ENCODE data around the gene IL12A. TPM values are rescaled to one million over a fixed set of nuclear protein-coding genes. Genes with fewer than 3 reads are reported as not detected.

The IL12A gene
- polyA plus RNA-seq, 1 donor (not counting 4 experiments of a cell fraction or from before 2014, with no cell fraction given) = 0.54 TPM

- no peaks in the 10 kb centered on the region for H3K9me1 ChIP-seq (ENCODE audit: control insufficient read depth, extremely low read depth, insufficient read depth, low read length)
- TF ChIP-seq EZH2 (IDR thresholded peaks at IDR 0.05; ENCODE audit: low read length) (no peak), CTCF (optimal IDR thresholded peaks at IDR 0.05 in 1 of 3, IDR thresholded peaks at IDR 0.05 in 1 of 3, conservative IDR thresholded peaks at IDR 0.05 in 1 of 3; ENCODE audit: extremely low read depth in 1 of 3, insufficient read depth in 2 of 3, low read length in 3 of 3) (no peak)
- no peaks in the 10 kb centered on the region for H3K79me2 ChIP-seq (ENCODE audit: control insufficient read depth, insufficient read depth, low read length)
- dilution Hi-C loops (cut with MboI; ENCODE audit: extremely low pct_ligation_motif_present, low sequenced_read_pairs) = no loop called here
- no peaks in the 10 kb centered on the region for H3K36me3 ChIP-seq (ENCODE audit: control insufficient read depth in 2 of 2, extremely low read depth in 1 of 2, insufficient read depth in 2 of 2, low read length in 2 of 2)
- H3K9me3 ChIP-seq (ENCODE audit: control insufficient read depth, low read depth, low read length) = no peaks in the 10 kb centered on the region
- H3K9ac ChIP-seq (ENCODE audit: control insufficient read depth, extremely low read depth, insufficient read depth, low read length) = no peak overlapping the region
- DNase-seq (ENCODE audit: low read depth, low spot score) = no peak
- no peaks in the 10 kb centered on the region for H4K20me1 ChIP-seq (ENCODE audit: control insufficient read depth, extremely low read depth, insufficient read depth, low read length)
- no peak overlapping the region for H3K27ac ChIP-seq (ENCODE audit: control insufficient read depth, insufficient read depth, low read length)
- no peak for FAIRE-seq
- H2AFZ ChIP-seq (ENCODE audit: control insufficient read depth, low read length) = no peak overlapping the region
- H3K4me2 ChIP-seq (ENCODE audit: control insufficient read depth, extremely low read depth, insufficient read depth, low read depth, low read length) = no peak overlapping the region
- H3K27me3 ChIP-seq (ENCODE audit: control insufficient read depth, extremely low read depth, insufficient read depth, low read length) = no peaks in the 10 kb centered on the region
- H3K4me1 ChIP-seq (ENCODE audit: control insufficient read depth, extremely low read depth, insufficient read depth, low read length) = no peaks in the 10 kb centered on the region
- H3K4me3 ChIP-seq (ENCODE audit: control insufficient read depth in 2 of 3, extremely low read depth in 1 of 3, insufficient read depth in 2 of 3, low read depth in 1 of 3, low read length in 3 of 3) = no peak overlapping the region
Measured at GRCh38 chr3:159978918-159979703, 9.5 kb upstream of the IL12A start.

- no peaks in the 10 kb centered on the region for H4K20me1 ChIP-seq (ENCODE audit: control insufficient read depth, extremely low read depth, insufficient read depth, low read length)
- no peak for TF ChIP-seq CTCF (optimal IDR thresholded peaks at IDR 0.05 in 1 of 3, IDR thresholded peaks at IDR 0.05 in 1 of 3, conservative IDR thresholded peaks at IDR 0.05 in 1 of 3; ENCODE audit: extremely low read depth in 1 of 3, insufficient read depth in 2 of 3, low read length in 3 of 3)
- no peak for TF ChIP-seq EZH2 (IDR thresholded peaks at IDR 0.05; ENCODE audit: low read length)
- no peak overlapping the region for H2AFZ ChIP-seq (ENCODE audit: control insufficient read depth, low read length)
- no peaks in the 10 kb centered on the region for H3K9me3 ChIP-seq (ENCODE audit: control insufficient read depth, low read depth, low read length)
- H3K79me2 ChIP-seq (ENCODE audit: control insufficient read depth, insufficient read depth, low read length) = no peaks in the 10 kb centered on the region
- H3K9me1 ChIP-seq (ENCODE audit: control insufficient read depth, extremely low read depth, insufficient read depth, low read length) = no peaks in the 10 kb centered on the region
- dilution Hi-C loops (cut with MboI; ENCODE audit: extremely low pct_ligation_motif_present, low sequenced_read_pairs) = no loop called here
- no peaks in the 10 kb centered on the region for H3K27me3 ChIP-seq (ENCODE audit: control insufficient read depth, extremely low read depth, insufficient read depth, low read length)
- no peaks in the 10 kb centered on the region for H3K4me1 ChIP-seq (ENCODE audit: control insufficient read depth, extremely low read depth, insufficient read depth, low read length)
- DNase-seq (ENCODE audit: low read depth, low spot score) (no peak), FAIRE-seq (no peak)
- H3K4me3 ChIP-seq (ENCODE audit: control insufficient read depth in 2 of 3, extremely low read depth in 1 of 3, insufficient read depth in 2 of 3, low read depth in 1 of 3, low read length in 3 of 3) = no peak overlapping the region
- no peak overlapping the region for H3K9ac ChIP-seq (ENCODE audit: control insufficient read depth, extremely low read depth, insufficient read depth, low read length)
- H3K36me3 ChIP-seq (ENCODE audit: control insufficient read depth in 2 of 2, extremely low read depth in 1 of 2, insufficient read depth in 2 of 2, low read length in 2 of 2) = no peaks in the 10 kb centered on the region
- H3K4me2 ChIP-seq (ENCODE audit: control insufficient read depth, extremely low read depth, insufficient read depth, low read depth, low read length) = no peak overlapping the region
- H3K27ac ChIP-seq (ENCODE audit: control insufficient read depth, insufficient read depth, low read length) = no peak overlapping the region
Measured at GRCh38 chr3:159982442-159982974, 6.1 kb upstream of the IL12A start.
